GM20431 (cell line): Measurements from ENCODE around the gene ENPP3.

Experiments
- in situ Hi-C: fragments of 300-500 bp; cut with MseI, MboI; formaldehyde crosslinking; loops from one replicate; pipeline ENCODE4 v1.15.0; 2020; ENCODE audit warnings: low sequenced_read_pairs; ENCODE audit not compliant: unreplicated experiment

The ENPP3 gene

GRCh38 chr6:131636880-131637792 lies at the start of gene ENPP3:
ENPP3 (plus strand) TSS chr6:131637302; CDS start chr6:131637385, 83 bp downstream.
- in situ Hi-C loops = no loop called here

- in situ Hi-C loops = no loop called here
These were observed 49.2 kb upstream of the ENPP3 start for GRCh38 chr6:131587909-131588308.

GRCh38 chr6:131588643-131589042 lies 48.5 kb upstream of the ENPP3 start:
- in situ Hi-C loops = no loop called here

- in situ Hi-C loops = no loop called here
These were observed 44.2 kb upstream of the ENPP3 start for GRCh38 chr6:131592935-131593334.

GRCh38 chr6:131594074-131594473 lies 43.0 kb upstream of the ENPP3 start:
- in situ Hi-C loops = no loop called here

- in situ Hi-C loops = no loop called here
These were observed 39.7 kb upstream of the ENPP3 start for GRCh38 chr6:131597446-131597845.

- in situ Hi-C loops = no loop called here
These were observed 36.4 kb upstream of the ENPP3 start for GRCh38 chr6:131600716-131601115.

GRCh38 chr6:131602781-131603312 lies 34.3 kb upstream of the ENPP3 start:
- in situ Hi-C loops = no loop called here

GRCh38 chr6:131613296-131613925 lies 23.7 kb upstream of the ENPP3 start:
- in situ Hi-C loops = no loop called here

GRCh38 chr6:131615275-131615674 lies 21.8 kb upstream of the ENPP3 start:
- in situ Hi-C loops = no loop called here

GRCh38 chr6:131627724-131628682 lies 9.1 kb upstream of the ENPP3 start, which contains the start of gene MED23:
MED23 (minus strand) TSS chr6:131628242; CDS start chr6:131628049, 193 bp downstream.
- in situ Hi-C loops = no loop called here

- in situ Hi-C loops = no loop called here
These were observed 8.4 kb upstream of the ENPP3 start for GRCh38 chr6:131628726-131629125.

GRCh38 chr6:131629651-131630050 lies 7.5 kb upstream of the ENPP3 start:
- in situ Hi-C loops = no loop called here

GRCh38 chr6:131631625-131632289 lies 5.3 kb upstream of the ENPP3 start:
- in situ Hi-C loops = no loop called here

GRCh38 chr6:131635384-131636340 lies 1.4 kb upstream of the ENPP3 start:
- in situ Hi-C loops = no loop called here

GRCh38 chr6:131638013-131638412 lies 911 bp downstream of the ENPP3 start:
- in situ Hi-C loops = no loop called here

- in situ Hi-C loops = no loop called here
These were observed 3.0 kb downstream of the ENPP3 start for GRCh38 chr6:131640100-131640499.

- in situ Hi-C loops = no loop called here
These were observed 3.5 kb downstream of the ENPP3 start for GRCh38 chr6:131640576-131640975.
